ENCODE data around the gene RNF6. TPM values are rescaled to one million over a fixed set of nuclear protein-coding genes. Genes with fewer than 3 reads are reported as not detected.

The RNF6 gene
- total and polyA plus RNA-seq, 10 of the 15 experiments (the other 5 are each of a cell fraction or from before 2014, with no cell fraction given): 19.0 to 54.0 (median 33.8) TPM

GRCh38 chr13:26200811-26201210, 21.3 kb downstream of the RNF6 start:
- H3K4me2 ChIP-seq (ENCODE audit: control insufficient read depth, insufficient read depth): no peak overlapping the region
- H3K9me3 ChIP-seq (replicated peaks; ENCODE audit: control insufficient read depth, insufficient read depth, low read length): no peaks in the 10 kb centered on the region; the same call in 1 of the 3 replicates
- no peak overlapping the region for H2AFZ ChIP-seq (ENCODE audit: control insufficient read depth, low read depth, low read length)
- DNase-seq (ENCODE audit: low read depth, low spot score) (no peak), ATAC-seq (no peak), FAIRE-seq (no peak)
- ChIA-PET CTCF (interaction anchor here (0.7 to 2.3 kb wide), 2 partner anchors 15 to 498 kb away, joined by 3 to 12 read pairs; no protein-coding TSS in a partner anchor), POLR2A (interaction anchor here (0.7 kb wide), 1 partner anchor 16 kb away, joined by 4 read pairs; no protein-coding TSS in a partner anchor), RAD21 (ENCODE audit: unreplicated experiment) (interaction anchor here (1.7 kb wide), 1 partner anchor 22 kb away, joined by 3 read pairs; the partner anchor contains the start of gene RNF6), SMC1A (ENCODE audit: uncharacterized antibody, unreplicated experiment) (interaction anchor here (0.7 kb wide), 1 partner anchor 588 kb away, joined by 3 read pairs; no protein-coding TSS in a partner anchor)
- H3K36me3 ChIP-seq (ENCODE audit: control insufficient read depth in 2 of 2, insufficient read depth in 2 of 2, low read length in 1 of 2): no peaks in the 10 kb centered on the region
- no peak overlapping the region for H3K27ac ChIP-seq (ENCODE audit: control insufficient read depth, insufficient read depth)
- no peak for TF ChIP-seq MTA2 (IDR thresholded peaks at IDR 0.05; ENCODE audit: low read depth)
- no peak for TF ChIP-seq BRCA1 (IDR thresholded peaks at IDR 0.05; ENCODE audit: low read depth, low read length)
- no peak for TF ChIP-seq NKRF (conservative IDR thresholded peaks at IDR 0.05)
- TF ChIP-seq FOXM1 (IDR thresholded peaks at IDR 0.05; ENCODE audit: low read depth, low read length): no peak
- TF ChIP-seq PAX8 (IDR thresholded peaks at IDR 0.05): no peak
- TF ChIP-seq MAX (IDR thresholded peaks at IDR 0.05; ENCODE audit: low read depth, low read length): no peak
- no peak for TF ChIP-seq ETV6 (conservative IDR thresholded peaks at IDR 0.05 in 1 of 2, IDR thresholded peaks at IDR 0.05 in 1 of 2; ENCODE audit: borderline replicate concordance in 1 of 2, low read depth in 1 of 2)
- TF ChIP-seq CEBPZ (IDR thresholded peaks at IDR 0.05; ENCODE audit: low read depth, low read length): no peak
- TF ChIP-seq ZNF24 (IDR thresholded peaks at IDR 0.05): no peak
- TF ChIP-seq RFX5 (IDR thresholded peaks at IDR 0.05; ENCODE audit: low read depth, low read length): no peak
- TF ChIP-seq NBN (IDR thresholded peaks at IDR 0.05): no peak
- no peak for TF ChIP-seq SUPT20H (IDR thresholded peaks at IDR 0.05; ENCODE audit: borderline replicate concordance, control insufficient read depth, low read depth, low read length)
- no peak for TF ChIP-seq GABPA (IDR thresholded peaks at IDR 0.05; ENCODE audit: low read depth)
- TF ChIP-seq SREBF2 (IDR thresholded peaks at IDR 0.05; ENCODE audit: low read length): no peak
- no peak for TF ChIP-seq NFIC (IDR thresholded peaks at IDR 0.05; ENCODE audit: low read depth, low read length)
- TF ChIP-seq NR2F1 (conservative IDR thresholded peaks at IDR 0.05): no peak
- TF ChIP-seq RBBP5 (conservative IDR thresholded peaks at IDR 0.05): no peak
- TF ChIP-seq LARP7 (IDR thresholded peaks at IDR 0.05): no peak
- no peak for TF ChIP-seq YBX1 (IDR thresholded peaks at IDR 0.05)
- BruUV-seq (replicated peaks): no TSS peak
- intact Hi-C loops (cut with micrococcal nuclease; ENCODE audit: unreplicated experiment): no loop called here
- no peak overlapping the region for H3K9ac ChIP-seq (ENCODE audit: control insufficient read depth, insufficient read depth, low read length)
- H3K27me3 ChIP-seq (replicated peaks in 1 of 2; ENCODE audit: control insufficient read depth in 2 of 2, insufficient read depth in 2 of 2, low read length in 1 of 2): no peaks in the 10 kb centered on the region
- no peaks in the 10 kb centered on the region for H3K4me1 ChIP-seq (ENCODE audit: control insufficient read depth, insufficient read depth, low read length)
- H4K20me1 ChIP-seq (ENCODE audit: control insufficient read depth, insufficient read depth): no peaks in the 10 kb centered on the region
- no peaks in the 10 kb centered on the region for H3K79me2 ChIP-seq (ENCODE audit: control insufficient read depth, insufficient read depth, low read length)
- no peak overlapping the region for H3K4me3 ChIP-seq
- in situ Hi-C loops (cut with MboI): no loop called here
